ENCODE data around the gene EXOC3L1. TPM values are rescaled to one million over a fixed set of nuclear protein-coding genes. Genes with fewer than 3 reads are reported as not detected.

The EXOC3L1 gene
- total RNA-seq, 1 experiment from 2014 or later = 0.30 TPM

- RAD21 ChIA-PET (ENCODE audit: low non-redundant PET in 1 of 2, low total read pairs in 2 of 2, uncharacterized antibody in 2 of 2, unreplicated experiment in 2 of 2) = no interaction called here
- no peaks in the 10 kb centered on the region for H3K9me3 ChIP-seq (ENCODE audit: control insufficient read depth in 1 of 2, insufficient read depth in 1 of 2, low read depth in 1 of 2, low read length in 2 of 2)
- H3K4me3 ChIP-seq (replicated peaks in 1 of 2; ENCODE audit: low read depth in 1 of 2, low read length in 2 of 2) = no peak overlapping the region
- H3K27me3 ChIP-seq (ENCODE audit: insufficient read depth, low read length) = no peaks in the 10 kb centered on the region
- H3K79me2 ChIP-seq (ENCODE audit: insufficient read depth, low read length) = peaks cover 13% of the 10 kb centered on the region; the same call in 1 of the 2 replicates
- H3K4me1 ChIP-seq (ENCODE audit: control insufficient read depth in 1 of 2, insufficient read depth in 2 of 2, low read length in 2 of 2) = peaks cover 0 to 12% of the 10 kb centered on the region in 2 experiments; a peak in 2 of 4 replicates
- ATAC-seq (no peak), DNase-seq (ENCODE audit: low read depth, low spot score) (no peak)
- H4K20me1 ChIP-seq (ENCODE audit: insufficient read depth) = no peaks in the 10 kb centered on the region
- no peak overlapping the region for H3K9ac ChIP-seq (ENCODE audit: low read length)
- H2AFZ ChIP-seq (ENCODE audit: low read depth, low read length, poor library complexity, severe bottlenecking) = no peak overlapping the region
- TF ChIP-seq CEBPB (IDR thresholded peaks at IDR 0.05; ENCODE audit: low read depth) (no peak), JUND (IDR thresholded peaks at IDR 0.05) (no peak), EGR1 (IDR thresholded peaks at IDR 0.05; ENCODE audit: low read depth) (no peak), SP1 (IDR thresholded peaks at IDR 0.05; ENCODE audit: low read depth) (no peak), POLR2A (IDR thresholded peaks at IDR 0.05; ENCODE audit: borderline replicate concordance, extremely low read depth, insufficient read depth, insufficient read length) (no peak), RAD21 (IDR thresholded peaks at IDR 0.05; ENCODE audit: low read depth) (no peak), SIN3A (IDR thresholded peaks at IDR 0.05; ENCODE audit: low read depth) (no peak), ELF1 (IDR thresholded peaks at IDR 0.05; ENCODE audit: borderline replicate concordance, low read depth) (no peak)
- H3K36me3 ChIP-seq (ENCODE audit: control insufficient read depth in 1 of 2, insufficient read depth in 2 of 2, low read length in 2 of 2) = peaks cover 40 to 63% of the 10 kb centered on the region in 2 experiments
- H3K4me2 ChIP-seq (ENCODE audit: low read length) = no peak overlapping the region
- no peaks in the 10 kb centered on the region for H3K9me2 ChIP-seq (ENCODE audit: insufficient read depth)
- POLR2A ChIA-PET = interaction anchor here (1.3 kb wide), 1 partner anchor 13 kb away, joined by 3 read pairs; the partner anchor contains the start of gene FHOD1
- H3K27ac ChIP-seq (ENCODE audit: low read depth, low read length) = no peak overlapping the region
- intact Hi-C loops (cut with micrococcal nuclease) = no loop called here
- CTCF ChIA-PET = no interaction called here
- BruUV-seq (replicated peaks) = no TSS peak
These were observed 44.3 kb upstream of the EXOC3L1 start for GRCh38 chr16:67234180-67234597.

- no peak for DNase-seq (ENCODE audit: low read depth, low spot score)
- BruUV-seq (replicated peaks) = no TSS peak
- H3K27ac ChIP-seq (ENCODE audit: low read depth, low read length) = no peak overlapping the region
- H4K20me1 ChIP-seq (ENCODE audit: insufficient read depth) = no peaks in the 10 kb centered on the region
- H3K27me3 ChIP-seq (ENCODE audit: insufficient read depth, low read length) = no peaks in the 10 kb centered on the region
- H3K9me3 ChIP-seq (ENCODE audit: control insufficient read depth in 1 of 2, insufficient read depth in 1 of 2, low read depth in 1 of 2, low read length in 2 of 2) = no peaks in the 10 kb centered on the region
- CTCF ChIA-PET = interaction anchor here (1.4 kb wide), 1 partner anchor 13 kb away, joined by 4 read pairs; no protein-coding TSS in a partner anchor
- H3K9me2 ChIP-seq (ENCODE audit: insufficient read depth) = no peaks in the 10 kb centered on the region
- ATAC-seq = no peak
- POLR2A ChIA-PET = interaction anchor here (1.3 to 1.6 kb wide), 2 partner anchors 10 to 14 kb away, joined by 3 to 7 read pairs; partner anchors contain the start of gene FHOD1
- no peak for TF ChIP-seq ELF1 (IDR thresholded peaks at IDR 0.05; ENCODE audit: borderline replicate concordance, low read depth)
- no peak for TF ChIP-seq YY1 (IDR thresholded peaks at IDR 0.05; ENCODE audit: extremely low read depth, insufficient replicate concordance, low read depth, low read length)
- no peak for TF ChIP-seq SP1 (IDR thresholded peaks at IDR 0.05; ENCODE audit: low read depth)
- peaks cover 39 to 63% of the 10 kb centered on the region in 2 experiments for H3K36me3 ChIP-seq (ENCODE audit: control insufficient read depth in 1 of 2, insufficient read depth in 2 of 2, low read length in 2 of 2)
- H3K4me2 ChIP-seq (ENCODE audit: low read length) = no peak overlapping the region
- RAD21 ChIA-PET (ENCODE audit: low non-redundant PET in 1 of 2, low total read pairs in 2 of 2, uncharacterized antibody in 2 of 2, unreplicated experiment in 2 of 2) = no interaction called here
- peaks cover 0 to 12% of the 10 kb centered on the region in 2 experiments; a peak in 2 of 4 replicates for H3K4me1 ChIP-seq (ENCODE audit: control insufficient read depth in 1 of 2, insufficient read depth in 2 of 2, low read length in 2 of 2)
- intact Hi-C loops (cut with micrococcal nuclease) = no loop called here
- no peak overlapping the region for H3K4me3 ChIP-seq (replicated peaks in 1 of 2; ENCODE audit: low read depth in 1 of 2, low read length in 2 of 2)
- peaks cover 11% of the 10 kb centered on the region; the same call in 1 of the 2 replicates for H3K79me2 ChIP-seq (ENCODE audit: insufficient read depth, low read length)
- no peak overlapping the region for H3K9ac ChIP-seq (ENCODE audit: low read length)
- no peak overlapping the region for H2AFZ ChIP-seq (ENCODE audit: low read depth, low read length, poor library complexity, severe bottlenecking)
These were observed 43.7 kb upstream of the EXOC3L1 start for GRCh38 chr16:67233596-67233995.

Measured in HCT116 (cell line).